Adrenal gland (tissue), 12 donors: Measurements from ENCODE around the gene FAM161B. TPM values are rescaled to one million over a fixed set of nuclear protein-coding genes. Genes with fewer than 3 reads are reported as not detected.

Source experiments
- DNase-seq, 7 donors: peaks; one replicate each; pipeline ENCODE4 v3.0.0-alpha.2; 2019 to 2020
- H3K27ac ChIP-seq, 5 donors: fragments of 200-600 bp; sonication (generic) in 4 of 5; 1 replicate in 3 of 5; 2 replicates in 2 of 5; pipeline versions ENCODE4 v1.5.1 to v1.8.0; 2016 to 2020; ENCODE audit warnings: mild to moderate bottlenecking in 1 of 5
- H3K27me3 ChIP-seq: fragments of 200-600 bp; 2 replicates; pipeline ENCODE4 v1.8.0; 2021
- H3K36me3 ChIP-seq, 2 donors: fragments of 200-600 bp; replicated peaks in 1 of 2; 1 replicate in 1 of 2; 2 replicates in 1 of 2; pipeline versions ENCODE4 v1.5.1 to v1.8.0; 2018 to 2022
- H3K4me1 ChIP-seq, 2 donors: fragments of 200-600 bp; replicated peaks in 1 of 2; 1 replicate in 1 of 2; 2 replicates in 1 of 2; pipeline versions ENCODE4 v1.5.1 to v1.8.0; 2018 to 2021
- H3K4me3 ChIP-seq, 4 donors: fragments of 200-600 bp; sonication (generic) in 3 of 4; one replicate each; pipeline ENCODE4 v1.5.1; 2016 to 2018
- H3K9me3 ChIP-seq, 3 donors: fragments of 200-600 bp; sonication (generic) in 1 of 3; replicated peaks in 1 of 3; 1 replicate in 2 of 3; 2 replicates in 1 of 3; pipeline versions ENCODE4 v1.5.1 to v1.8.0; 2016 to 2021
- CTCF ChIP-seq, 6 experiments: fragments of 450-650 bp in 4 of 6; fragments of 200-600 bp in 2 of 6; sonication (generic) in 1 of 6; IDR thresholded peaks; 1 replicate in 5 of 6; 2 replicates in 1 of 6; pipeline versions ENCODE4 v1.5.1 to v1.8.0; 2016 to 2021; ENCODE audit warnings: antibody characterized with exemption in 6 of 6, mild to moderate bottlenecking in 2 of 6, moderate library complexity in 1 of 6
- POLR2A ChIP-seq, 2 donors: fragments of 450-650 bp; IDR thresholded peaks; one replicate each; pipeline ENCODE4 v1.6.1; 2017; ENCODE audit warnings: antibody characterized with exemption in 2 of 2, mild to moderate bottlenecking in 2 of 2, moderate library complexity in 1 of 2
- WGBS, 4 donors: extraction: QIAGEN DNeasy Blood & Tissue Kit in 2 of 4; methylation state at CpG; one replicate each; pipeline versions ENCODE4 v1.1.5 to v1.1.7; 2013 to 2017; 5-methylcytosine and 5-hydroxymethylcytosine counted together
- intact Hi-C, 2 donors: fragments of 100-400 bp; cut with DNase I; formaldehyde crosslinking; loops; one replicate each; pipeline versions ENCODE4 v1.14.1 to v1.15.0; 2022 to 2023
- polyA plus RNA-seq, 3 donors: library from polyadenylated mRNA; stranded (reverse); fragments of 200-250 nt in 2 of 3; fragments of 350-450 nt in 1 of 3; fragmentation: Illumina TruSeq in 1 of 3; extraction: RNeasy Lipid Tissue Mini Kit (QIAGEN cat#74804) in 1 of 3; gene quantifications; one replicate each; pipeline ENCODE4 v1.2.3, GENCODE V29; 2013 to 2014
- small RNA-seq, 2 donors: library from RNA; depleted of rRNA; stranded (forward); fragments of <200 nt; gene quantifications; one replicate each; pipeline ENCODE3, GENCODE V24; 2016
- total RNA-seq, 9 donors: library from RNA; depleted of rRNA in 4 of 9; stranded (reverse); fragments of >200 nt in 4 of 9; fragments of 120-200 nt in 1 of 9; fragmentation: NEBNext Ultra II Directional in 1 of 9; extraction: Animal tissue kit (Norgen Biotek cat#: 25700) in 1 of 9; gene quantifications; one replicate each; pipeline versions ENCODE4 v1.1.0 to v1.2.4, GENCODE V29; 2013 to 2023
- donor health status: healthy with polysubstance abuse.
- donor health status: Bipolar disorder and iron deficiency.
- donor health status: DM: yes; HTN: yes; CAD: no.
- donor health status: DM: no; HTN: no; CAD: no.
- donor health status: DM: no; HTN: no; CAD: no.
- donor health status: DM: yes; HTN: yes; CAD: no.

The FAM161B gene
- total and polyA plus RNA-seq, 12 donors: 4.1 to 25.2 (median 11.6) TPM

GRCh38 chr14:73887318-73887616 is 62.6 kb downstream of the FAM161B start:
- Histone ChIP-seq H3K27me3 (no peaks in the 10 kb centered on the region), H3K9me3 (no peaks in the 10 kb centered on the region), H3K4me1 (peaks cover 18 to 43% of the 10 kb centered on the region in 2 donors), H3K27ac (peak overlapping the region; percentile 81 to 98 (median 87)), H3K4me3 (peak overlapping the region; percentile 70 to 93 (median 84)), H3K36me3 (no peaks in the 10 kb centered on the region)
- TF ChIP-seq CTCF (IDR thresholded peaks at IDR 0.05) (no peak), POLR2A (IDR thresholded peaks at IDR 0.05) (no peak)
- intact Hi-C loops: no loop called here
- WGBS, 4 donors: 1% methylated on average over 7 of the region's 7 CpGs
- no peak for DNase-seq

- DNase-seq: peak; percentile 94 to 98 (median 98)
- H3K27me3 ChIP-seq: no peaks in the 10 kb centered on the region
- H3K4me3 ChIP-seq: peak within 1 kb of the TSS; percentile 76 to 93 (median 84)
- 0 to 2% (median 0%) methylated on average over 35 to 65 of the region's 65 CpGs for WGBS, 4 donors
- no peaks in the 10 kb centered on the region for H3K9me3 ChIP-seq
- H3K4me1 ChIP-seq: peaks cover 18 to 40% of the 10 kb centered on the region in 2 donors
- H3K27ac ChIP-seq: peak within 1 kb of the TSS; percentile 81 to 98 (median 87)
- no peak for TF ChIP-seq CTCF (IDR thresholded peaks at IDR 0.05)
- peak; percentile 68 to 89 for TF ChIP-seq POLR2A (IDR thresholded peaks at IDR 0.05)
- intact Hi-C loops: no loop called here
- no peaks in the 10 kb centered on the region for H3K36me3 ChIP-seq
Measured at GRCh38 chr14:73886449-73887317, 63.2 kb downstream of the FAM161B start, which contains the start of gene ZNF410. ZNF410 (plus strand) TSS chr14:73886859; CDS start chr14:73892176, 5,317 bp downstream.

GRCh38 chr14:73884438-73885190 is 65.3 kb downstream of the FAM161B start:
- DNase-seq: no peak
- peak overlapping the region in 2 of 5 donors; percentile 87 to 95 for H3K27ac ChIP-seq
- 85 to 90% (median 86%) methylated on average over 8 of the region's 8 CpGs for WGBS, 4 donors
- no peaks in the 10 kb centered on the region for H3K9me3 ChIP-seq
- no peak overlapping the region for H3K4me3 ChIP-seq
- H3K27me3 ChIP-seq: no peaks in the 10 kb centered on the region
- TF ChIP-seq POLR2A (IDR thresholded peaks at IDR 0.05) (no peak), CTCF (IDR thresholded peaks at IDR 0.05) (no peak)
- H3K4me1 ChIP-seq: peaks cover 18 to 35% of the 10 kb centered on the region in 2 donors
- no peaks in the 10 kb centered on the region for H3K36me3 ChIP-seq
- intact Hi-C loops: no loop called here

Small RNA genes lying within 50 kb of the gene (small RNA-seq; reads per million reads assigned to genes)
- gene RF00019: 0 reads per million in 2 donors

Other genes with a start within 250 kb of the FAM161B start
- 10 to 100 TPM; 15.0 to 74.6 (median 34.3) TPM for gene PNMA1, start 235.7 kb downstream of the FAM161B start, total RNA-seq
- gene PNMA1, start 235.7 kb downstream of the FAM161B start, polyA plus RNA-seq: 10 to 100 TPM; 14.4 to 52.5 (median 16.7) TPM
- gene PTGR2, start 98.3 kb downstream of the FAM161B start, total RNA-seq: 10 to 100 TPM in 8 of 9 donors, 1 to 10 TPM in 1; 8.9 to 43.7 (median 18.2) TPM
- 10 to 100 TPM in 2 of 3 donors, 1 to 10 TPM in 1; 8.8 to 32.5 (median 11.2) TPM for gene PTGR2, start 98.3 kb downstream of the FAM161B start, polyA plus RNA-seq
- gene ZNF410, start 63.2 kb downstream of the FAM161B start, total RNA-seq: 10 to 100 TPM; 30.6 to 79.5 (median 56.9) TPM
- 10 to 100 TPM; 49.8 to 57.8 (median 52.0) TPM for gene ZNF410, start 63.2 kb downstream of the FAM161B start, polyA plus RNA-seq
- 100 to 1,000 TPM in 1 of 9 donors, 10 to 100 TPM in 8; 51.1 to 144 (median 69.8) TPM for gene COQ6, start 208 bp upstream of the FAM161B start, total RNA-seq
- gene COQ6, start 208 bp upstream of the FAM161B start, polyA plus RNA-seq: 10 to 100 TPM; 37.4 to 63.7 (median 54.2) TPM
- gene ENTPD5, start 69.2 kb upstream of the FAM161B start, total RNA-seq: 10 to 100 TPM in 8 of 9 donors, 1 to 10 TPM in 1; 9.8 to 18.5 (median 13.8) TPM
- gene ENTPD5, start 69.2 kb upstream of the FAM161B start, polyA plus RNA-seq: 10 to 100 TPM in 1 of 3 donors, 1 to 10 TPM in 2; 6.5 to 14.9 (median 9.5) TPM
- 10 to 100 TPM in 1 of 9 donors, 1 to 10 TPM in 8; 1.4 to 29.3 (median 3.4) TPM for gene BBOF1, start 69.3 kb upstream of the FAM161B start, total RNA-seq
- 10 to 100 TPM in 1 of 3 donors, 1 to 10 TPM in 2; 4.8 to 13.4 (median 7.9) TPM for gene BBOF1, start 69.3 kb upstream of the FAM161B start, polyA plus RNA-seq
- 10 to 100 TPM; 21.5 to 68.9 (median 37.4) TPM for gene ALDH6A1, start 134.4 kb upstream of the FAM161B start, total RNA-seq
- 10 to 100 TPM in 1 of 3 donors, 1 to 10 TPM in 2; 5.9 to 27.8 (median 8.3) TPM for gene ALDH6A1, start 134.4 kb upstream of the FAM161B start, polyA plus RNA-seq
- 10 to 100 TPM in 3 of 9 donors, 1 to 10 TPM in 6; 5.1 to 12.4 (median 8.0) TPM for gene LIN52, start 134.9 kb upstream of the FAM161B start, total RNA-seq
- gene LIN52, start 134.9 kb upstream of the FAM161B start, polyA plus RNA-seq: 10 to 100 TPM in 1 of 3 donors, 1 to 10 TPM in 2; 4.6 to 14.3 (median 6.5) TPM